Measurements from ENCODE around the gene ICE2. TPM values are rescaled to one million over a fixed set of nuclear protein-coding genes. Genes with fewer than 3 reads are reported as not detected.

The ICE2 gene
- total RNA-seq, 2 donors from 2014 or later = 89.4 to 99.7 TPM

DNA sequence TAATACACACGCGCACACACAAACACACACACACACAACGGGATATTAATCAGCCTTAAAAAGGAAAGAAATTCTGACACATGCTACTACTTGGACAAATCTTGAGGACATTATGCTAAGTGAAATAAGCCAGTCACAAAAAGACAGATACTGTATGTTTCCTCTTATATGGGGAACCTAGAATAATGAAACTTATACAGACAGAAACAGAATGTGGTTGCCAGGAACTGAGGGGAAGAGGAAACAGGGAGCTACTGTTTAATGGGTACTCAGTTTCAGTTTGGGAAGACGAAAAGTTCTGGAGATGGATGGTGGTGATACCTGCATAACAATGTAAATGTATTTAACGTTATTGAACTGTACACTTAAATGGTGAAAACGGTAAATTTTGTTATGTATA lies 20.2 kb downstream of the ICE2 start:
- Histone ChIP-seq H3K4me3 (ENCODE audit: low read length) (no peak overlapping the region), H3K9ac (ENCODE audit: extremely low read depth, low read length, poor library complexity, severe bottlenecking) (no peak overlapping the region), H3K9me3 (ENCODE audit: control insufficient read depth, low read length) (no peaks in the 10 kb centered on the region), H3K4me1 (ENCODE audit: control insufficient read depth, insufficient read depth, low read length) (no peaks in the 10 kb centered on the region), H3K27ac (ENCODE audit: low read depth, low read length) (no peak overlapping the region), H3K27me3 (ENCODE audit: control insufficient read depth, insufficient read depth, low read length, poor library complexity, severe bottlenecking) (no peaks in the 10 kb centered on the region), H3K36me3 (ENCODE audit: control insufficient read depth, insufficient read depth, low read length) (peaks cover 61% of the 10 kb centered on the region)
- no peak for DNase-seq
- WGBS, 2 experiments (ENCODE audit: insufficient coverage in 1 of 2, insufficient read length in 1 of 2) = 85 to 97% methylated on average over 4 to 6 of the region's 6 CpGs
- peaks cover 38% of the 10 kb centered on the region for H3K36me3 Mint-ChIP-seq (ENCODE audit: low read depth)
- no peaks in the 10 kb centered on the region for H3K9me3 Mint-ChIP-seq
- H3K27ac Mint-ChIP-seq = no peak overlapping the region
- no peaks in the 10 kb centered on the region for H3K27me3 Mint-ChIP-seq (ENCODE audit: insufficient read depth)
- no peak overlapping the region for H3K4me3 Mint-ChIP-seq
- TF ChIP-seq, protein P1, sequence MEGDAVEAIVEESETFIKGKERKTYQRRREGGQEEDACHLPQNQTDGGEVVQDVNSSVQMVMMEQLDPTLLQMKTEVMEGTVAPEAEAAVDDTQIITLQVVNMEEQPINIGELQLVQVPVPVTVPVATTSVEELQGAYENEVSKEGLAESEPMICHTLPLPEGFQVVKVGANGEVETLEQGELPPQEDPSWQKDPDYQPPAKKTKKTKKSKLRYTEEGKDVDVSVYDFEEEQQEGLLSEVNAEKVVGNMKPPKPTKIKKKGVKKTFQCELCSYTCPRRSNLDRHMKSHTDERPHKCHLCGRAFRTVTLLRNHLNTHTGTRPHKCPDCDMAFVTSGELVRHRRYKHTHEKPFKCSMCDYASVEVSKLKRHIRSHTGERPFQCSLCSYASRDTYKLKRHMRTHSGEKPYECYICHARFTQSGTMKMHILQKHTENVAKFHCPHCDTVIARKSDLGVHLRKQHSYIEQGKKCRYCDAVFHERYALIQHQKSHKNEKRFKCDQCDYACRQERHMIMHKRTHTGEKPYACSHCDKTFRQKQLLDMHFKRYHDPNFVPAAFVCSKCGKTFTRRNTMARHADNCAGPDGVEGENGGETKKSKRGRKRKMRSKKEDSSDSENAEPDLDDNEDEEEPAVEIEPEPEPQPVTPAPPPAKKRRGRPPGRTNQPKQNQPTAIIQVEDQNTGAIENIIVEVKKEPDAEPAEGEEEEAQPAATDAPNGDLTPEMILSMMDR (conservative IDR thresholded peaks at IDR 0.05) = no peak
- no peaks in the 10 kb centered on the region for H3K4me1 Mint-ChIP-seq

DNA sequence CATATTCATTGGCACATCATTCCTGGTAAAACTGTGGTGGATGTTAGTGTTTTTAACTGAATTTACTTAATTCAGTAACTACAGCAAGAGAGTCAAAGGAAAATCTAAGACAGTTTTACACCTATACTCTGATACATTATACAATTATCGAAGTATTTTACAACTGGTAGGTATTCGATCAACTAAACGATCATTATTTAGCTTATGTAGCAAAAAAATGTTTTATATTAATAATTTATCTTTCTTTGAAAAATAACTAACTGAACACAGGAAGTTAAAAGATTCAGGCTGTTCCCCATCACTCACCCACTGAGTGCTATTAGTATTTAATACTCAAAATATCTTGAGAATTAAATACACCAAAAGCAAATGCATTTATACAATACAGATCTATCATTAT lies 21.0 kb downstream of the ICE2 start:
- DNase-seq = no peak
- Histone ChIP-seq H3K36me3 (ENCODE audit: control insufficient read depth, insufficient read depth, low read length) (peaks cover 66% of the 10 kb centered on the region), H3K9me3 (ENCODE audit: control insufficient read depth, low read length) (no peaks in the 10 kb centered on the region), H3K9ac (ENCODE audit: extremely low read depth, low read length, poor library complexity, severe bottlenecking) (no peak overlapping the region), H3K27me3 (ENCODE audit: control insufficient read depth, insufficient read depth, low read length, poor library complexity, severe bottlenecking) (no peaks in the 10 kb centered on the region), H3K4me3 (ENCODE audit: low read length) (no peak overlapping the region), H3K27ac (ENCODE audit: low read depth, low read length) (no peak overlapping the region), H3K4me1 (ENCODE audit: control insufficient read depth, insufficient read depth, low read length) (no peaks in the 10 kb centered on the region)
- Mint-ChIP-seq H3K9me3 (no peaks in the 10 kb centered on the region), H3K4me3 (no peak overlapping the region), H3K4me1 (no peaks in the 10 kb centered on the region), H3K36me3 (ENCODE audit: low read depth) (peaks cover 39% of the 10 kb centered on the region), H3K27me3 (ENCODE audit: insufficient read depth) (no peaks in the 10 kb centered on the region), H3K27ac (no peak overlapping the region)
- TF ChIP-seq, protein P1 (conservative IDR thresholded peaks at IDR 0.05) = no peak
- WGBS, 2 experiments (ENCODE audit: insufficient coverage in 1 of 2, insufficient read length in 1 of 2) = 100% methylated on average over 1 of the region's 3 CpGs; no CpG with 5 or more reads in 1 of the 2 experiments

DNA sequence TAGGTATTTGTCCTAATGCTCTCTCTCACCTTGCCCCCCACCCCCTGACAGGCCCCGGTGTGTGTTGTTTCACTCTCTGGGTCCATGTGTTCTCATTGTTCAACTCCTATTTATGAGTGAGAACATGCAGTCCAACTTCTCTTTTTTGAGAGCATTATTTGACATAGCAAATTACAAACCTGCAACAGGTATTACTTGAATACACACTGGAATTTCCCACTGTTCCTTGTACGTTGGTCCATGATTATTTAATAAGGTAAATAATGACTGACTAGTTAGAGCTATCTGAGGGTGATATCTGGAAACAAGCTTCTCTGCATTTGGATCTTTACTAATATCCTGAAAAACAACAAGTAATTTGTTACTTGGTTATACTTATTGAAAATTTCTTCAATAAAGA lies 24.1 kb downstream of the ICE2 start:
- no peak for DNase-seq

More for the DNA sequence above, 24.1 kb downstream of the ICE2 start:
- H3K27me3 Mint-ChIP-seq (ENCODE audit: insufficient read depth) = no peaks in the 10 kb centered on the region
- peaks cover 70% of the 10 kb centered on the region for H3K36me3 ChIP-seq (ENCODE audit: control insufficient read depth, insufficient read depth, low read length)
- no peak overlapping the region for H3K4me3 ChIP-seq (ENCODE audit: low read length)
- no peak overlapping the region for H3K27ac ChIP-seq (ENCODE audit: low read depth, low read length)
- no peak overlapping the region for H3K4me3 Mint-ChIP-seq
- H3K4me1 ChIP-seq (ENCODE audit: control insufficient read depth, insufficient read depth, low read length) = no peaks in the 10 kb centered on the region
- no peak overlapping the region for H3K9ac ChIP-seq (ENCODE audit: extremely low read depth, low read length, poor library complexity, severe bottlenecking)
- 98% methylated on average over 2 of the region's 2 CpGs; no CpG with 5 or more reads in 1 of the 2 experiments for WGBS, 2 experiments (ENCODE audit: insufficient coverage in 1 of 2, insufficient read length in 1 of 2)
- H3K9me3 Mint-ChIP-seq = no peaks in the 10 kb centered on the region
- no peaks in the 10 kb centered on the region for H3K27me3 ChIP-seq (ENCODE audit: control insufficient read depth, insufficient read depth, low read length, poor library complexity, severe bottlenecking)
- no peaks in the 10 kb centered on the region for H3K4me1 Mint-ChIP-seq
- peaks cover 31% of the 10 kb centered on the region for H3K36me3 Mint-ChIP-seq (ENCODE audit: low read depth)
- no peaks in the 10 kb centered on the region for H3K9me3 ChIP-seq (ENCODE audit: control insufficient read depth, low read length)
- no peak overlapping the region for H3K27ac Mint-ChIP-seq
- TF ChIP-seq, protein P1 (conservative IDR thresholded peaks at IDR 0.05) = no peak

Data from endodermal cell (in vitro differentiated cells).